HG03575 (cell line): ENCODE measurements around the gene CAMTA1.

Experiments used
- ATAC-seq: cut with Tn5 transposase; IDR thresholded peaks from one replicate; pipeline ENCODE4 v1.9.1; 2021; ENCODE audit not compliant: unreplicated experiment, insufficient number of reproducible peaks, low FRiP score; ENCODE audit errors: extremely low read depth

Gene CAMTA1

DNA sequence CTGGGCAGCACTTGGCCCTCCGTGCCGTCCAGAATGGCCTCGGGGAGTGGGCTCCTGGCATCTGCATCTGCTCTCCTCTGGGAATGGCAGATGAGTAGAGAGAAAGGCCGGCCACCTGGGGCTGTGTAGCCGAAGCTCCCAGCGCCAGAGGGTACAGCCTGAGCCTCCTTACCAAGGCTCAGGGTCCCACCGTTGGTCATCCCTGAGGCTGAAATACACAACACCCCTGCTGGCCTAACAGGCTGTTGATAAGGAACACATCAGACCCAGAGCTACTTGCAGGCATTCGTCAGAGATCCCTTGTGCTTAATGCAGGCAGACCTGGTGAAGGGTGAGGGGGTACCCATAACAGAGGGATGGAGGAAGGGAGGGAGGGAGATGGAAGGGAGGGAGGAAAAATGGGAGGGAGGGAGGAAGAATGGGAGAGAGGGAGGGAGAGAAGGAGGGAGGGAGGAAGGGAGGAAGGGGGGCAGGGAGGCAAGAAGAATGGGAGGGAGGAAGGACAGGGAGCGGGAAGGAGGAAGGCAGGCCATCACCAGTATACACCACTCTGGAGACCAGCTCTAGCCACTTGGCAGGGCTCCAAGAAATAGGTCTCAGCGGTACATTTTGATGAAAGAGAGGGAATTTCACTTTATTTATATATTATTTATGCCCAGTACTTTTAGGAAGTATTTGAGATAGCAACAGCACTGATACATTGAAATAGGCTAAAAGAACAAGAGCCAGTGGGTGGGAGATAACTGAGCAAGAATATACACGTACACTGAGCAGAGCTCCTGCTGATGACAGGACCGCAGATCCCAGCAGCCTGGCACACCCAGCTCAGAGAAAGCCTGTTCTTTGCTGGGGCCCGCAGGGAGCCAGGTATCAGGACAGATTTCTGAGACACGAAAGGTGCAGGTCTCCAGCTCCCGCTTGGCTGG is 670.8 kb downstream of the CAMTA1 start:
- ATAC-seq, result no peak

DNA sequence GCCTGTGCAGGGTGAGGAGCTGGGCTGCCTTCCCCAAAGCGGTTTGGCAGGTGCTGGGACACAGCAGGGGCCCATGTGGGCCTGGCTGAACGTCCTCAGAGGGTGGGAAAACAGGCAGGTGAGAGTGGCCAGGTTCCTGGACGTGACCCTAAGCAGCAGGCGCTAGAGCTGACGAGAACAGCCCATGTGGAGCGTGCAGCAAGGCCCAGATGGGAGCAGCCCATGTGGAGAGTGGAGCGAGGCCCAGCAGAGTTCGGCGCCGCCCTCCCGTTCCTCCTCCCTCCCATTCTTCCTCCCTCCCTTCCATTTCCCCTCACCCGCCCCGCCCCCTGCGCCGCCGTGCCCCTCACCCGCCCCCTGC is 671.4 kb downstream of the CAMTA1 start:
- ATAC-seq, result no peak

DNA sequence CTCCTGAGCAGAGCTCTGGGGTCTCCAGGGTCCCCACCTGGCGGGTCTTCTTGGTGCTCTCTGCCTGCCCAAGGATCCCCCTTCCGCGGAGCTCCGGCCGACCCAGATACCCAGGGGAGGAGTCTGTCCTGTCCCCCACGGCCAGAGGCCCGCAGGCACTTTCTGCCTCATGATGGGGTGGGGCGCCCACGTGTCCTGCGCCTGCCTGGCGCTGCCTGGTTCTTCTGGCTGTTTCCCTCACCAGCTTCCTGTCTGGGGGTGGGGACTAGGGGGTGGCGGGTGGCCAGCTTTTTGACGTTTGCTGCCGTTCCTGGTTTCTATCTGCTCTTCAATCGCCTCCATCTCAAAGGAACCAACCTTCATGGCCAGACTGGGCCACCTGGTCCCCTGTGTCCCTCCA is 672.6 kb downstream of the CAMTA1 start:
- no peak for ATAC-seq

DNA sequence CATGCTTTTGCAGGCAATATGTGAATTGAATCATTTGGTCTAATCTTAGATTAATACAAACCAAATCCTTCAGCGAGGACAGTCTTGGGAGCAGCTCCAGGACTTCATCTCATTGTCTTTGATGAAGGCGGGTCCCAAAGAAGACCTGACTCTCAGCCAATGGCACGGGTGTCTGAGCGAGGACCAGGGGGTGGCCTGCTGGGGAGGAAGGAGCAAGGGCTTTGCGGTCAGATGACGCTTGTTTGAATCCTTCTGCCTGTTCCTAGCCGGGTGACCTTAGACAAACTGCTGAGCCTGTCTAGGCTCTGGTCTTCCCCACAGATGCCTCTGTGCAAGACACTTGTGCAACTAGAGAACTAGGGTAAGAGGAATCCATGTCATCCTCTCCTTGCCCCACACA is 673.7 kb downstream of the CAMTA1 start:
- ATAC-seq, result no peak

DNA sequence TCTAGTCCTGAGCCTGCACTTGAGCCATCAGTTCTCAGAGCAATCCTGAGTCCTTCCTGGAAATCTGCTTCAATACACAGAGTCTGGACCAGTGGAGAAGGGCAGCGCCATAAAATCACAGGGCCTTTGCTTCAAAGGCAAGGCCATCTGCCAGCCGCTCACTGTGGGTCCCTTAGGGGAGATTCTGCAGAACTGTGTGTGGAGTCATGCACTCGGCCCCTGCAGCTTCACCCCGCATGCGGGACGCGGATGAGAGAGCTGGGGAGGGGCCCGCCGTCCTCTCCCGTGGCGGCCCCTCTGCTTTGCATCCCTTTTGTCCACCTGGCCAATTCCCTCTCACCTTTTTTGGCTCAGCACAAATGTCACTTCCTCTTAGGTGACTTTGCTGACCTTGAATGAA is 674.7 kb downstream of the CAMTA1 start:
- ATAC-seq, result no peak

DNA sequence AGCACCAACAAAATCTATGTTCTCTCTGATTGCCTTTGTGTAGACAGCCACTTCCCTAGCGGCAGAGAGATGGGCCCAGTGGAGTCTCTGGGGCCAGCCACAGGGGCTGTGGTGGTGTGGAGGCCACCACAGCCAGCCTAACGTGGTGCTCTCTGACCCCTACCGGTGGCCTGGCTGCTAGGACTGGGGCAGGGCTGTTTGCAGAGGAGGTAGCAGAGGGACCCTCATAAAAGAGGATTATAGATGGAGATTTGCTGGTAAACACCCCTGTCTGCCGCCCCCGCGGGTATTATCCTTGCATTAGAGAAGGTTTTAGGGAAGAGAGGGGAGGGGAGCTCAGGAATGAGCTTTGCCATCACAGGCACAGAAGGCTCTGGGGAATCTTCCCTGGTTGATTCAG is 675.6 kb downstream of the CAMTA1 start:
- ATAC-seq, result no peak

DNA sequence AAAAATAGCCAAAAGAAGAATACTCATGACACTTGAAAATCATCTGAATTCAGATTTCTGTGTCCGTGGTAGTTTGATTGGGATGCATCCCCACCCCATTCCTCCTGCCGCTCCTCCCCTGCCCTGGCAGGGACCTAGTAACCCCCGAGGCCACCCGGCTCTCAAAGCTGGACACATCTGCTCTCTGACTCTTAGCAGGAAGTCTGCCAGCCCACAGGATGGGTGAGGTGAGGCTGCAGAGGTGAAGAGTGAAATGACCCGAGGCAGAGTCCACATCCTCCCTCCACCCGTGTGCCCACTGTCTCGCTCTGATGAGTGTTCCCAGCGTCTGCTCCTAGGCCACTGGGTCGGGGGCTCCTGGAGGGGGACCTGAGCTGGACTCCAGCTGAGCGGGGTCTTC is 677.4 kb downstream of the CAMTA1 start:
- ATAC-seq, result no peak

DNA sequence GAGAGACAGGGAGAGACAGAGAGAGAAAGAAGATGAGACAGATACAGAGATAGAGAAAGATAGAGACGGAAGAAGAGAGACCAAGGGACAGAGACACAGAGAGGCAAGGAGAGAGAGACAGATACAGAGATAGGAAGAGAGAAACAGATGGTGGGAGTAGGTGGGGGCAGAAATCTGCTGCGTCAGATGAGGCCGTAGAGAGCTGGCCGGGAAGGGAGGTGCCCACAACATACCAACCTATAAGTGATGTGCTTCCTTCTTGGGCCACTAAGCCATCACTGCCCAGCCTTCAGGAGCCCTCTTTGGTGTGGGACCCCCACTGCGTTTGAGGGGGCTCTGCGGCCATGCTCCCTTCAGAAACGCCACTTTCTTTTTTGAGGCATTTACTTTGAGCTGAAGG is 678.3 kb downstream of the CAMTA1 start:
- no peak for ATAC-seq

DNA sequence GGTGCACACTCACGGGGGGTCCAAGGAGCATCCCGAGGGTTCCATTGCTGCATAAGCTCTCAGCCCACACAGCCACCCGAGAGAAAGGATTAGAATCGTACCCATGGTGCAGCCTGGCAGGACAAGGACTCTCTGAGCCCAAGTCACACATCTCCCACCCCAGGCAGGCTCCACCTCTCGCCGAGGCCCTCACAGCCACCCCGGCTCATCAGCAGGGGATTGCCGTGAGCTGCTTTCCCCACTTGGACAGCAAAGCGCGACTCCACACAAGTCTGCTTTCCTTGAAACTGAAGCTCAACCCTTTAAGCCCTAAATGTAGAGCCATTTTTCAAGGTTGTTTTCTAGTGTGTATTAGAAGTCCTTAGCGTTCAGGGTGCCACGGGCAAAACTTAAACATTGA is 679.5 kb downstream of the CAMTA1 start:
- ATAC-seq, result no peak

DNA sequence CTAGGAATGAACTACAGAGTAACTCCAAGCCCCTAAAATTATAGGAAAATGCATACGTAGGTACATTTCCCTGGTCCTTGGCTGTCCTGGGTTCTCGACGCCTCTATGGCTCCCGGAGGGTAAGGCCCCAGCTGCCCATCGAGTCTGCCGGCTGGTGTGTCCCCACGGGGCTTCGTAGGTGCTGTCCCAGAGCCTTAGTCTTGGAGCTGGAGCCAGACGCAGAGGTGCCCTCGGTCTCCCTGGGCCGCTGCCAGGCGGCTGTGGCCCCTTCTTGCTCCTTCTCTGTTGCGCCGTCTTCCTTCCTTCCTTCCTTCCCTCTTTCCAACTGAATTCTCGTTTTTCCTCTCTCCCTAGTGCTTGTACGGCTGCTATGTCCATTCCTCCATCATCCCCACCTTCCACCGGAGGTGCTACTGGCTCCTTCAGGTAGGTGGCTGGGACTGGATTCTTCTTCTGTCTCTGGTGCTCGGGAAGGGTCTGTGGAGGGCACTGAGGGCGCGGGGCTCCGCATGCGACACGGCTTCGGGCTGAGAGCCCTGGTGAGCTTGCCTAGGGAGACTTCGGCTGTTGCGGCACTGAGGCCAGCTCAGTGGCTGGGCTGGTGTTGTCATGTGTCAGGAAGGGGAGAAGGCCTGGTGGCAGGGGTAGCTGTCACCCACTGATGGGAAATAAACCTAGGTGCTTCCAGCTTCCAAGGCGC is 682.4 kb downstream of the CAMTA1 start:
- ATAC-seq, result no peak

DNA sequence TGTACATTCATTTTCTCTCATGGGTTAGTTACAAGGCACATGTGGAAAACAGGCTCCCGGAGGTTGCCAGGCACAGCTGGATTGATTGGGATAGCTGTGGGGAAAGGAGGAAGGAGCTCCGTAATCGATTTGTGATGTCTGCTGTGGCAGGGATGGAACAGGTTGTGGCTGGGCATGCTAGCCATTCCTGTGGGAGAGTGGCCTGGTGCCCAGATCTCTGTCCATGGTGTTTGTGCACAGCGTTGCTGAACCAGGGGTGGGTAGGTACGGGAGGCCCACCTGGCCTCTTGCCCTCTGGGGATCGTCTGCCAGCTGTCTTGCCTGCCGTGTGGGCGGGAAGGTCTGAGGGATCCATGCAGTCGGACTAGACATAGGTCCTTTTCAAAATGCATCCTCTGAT is 683.0 kb downstream of the CAMTA1 start:
- ATAC-seq, result no peak

DNA sequence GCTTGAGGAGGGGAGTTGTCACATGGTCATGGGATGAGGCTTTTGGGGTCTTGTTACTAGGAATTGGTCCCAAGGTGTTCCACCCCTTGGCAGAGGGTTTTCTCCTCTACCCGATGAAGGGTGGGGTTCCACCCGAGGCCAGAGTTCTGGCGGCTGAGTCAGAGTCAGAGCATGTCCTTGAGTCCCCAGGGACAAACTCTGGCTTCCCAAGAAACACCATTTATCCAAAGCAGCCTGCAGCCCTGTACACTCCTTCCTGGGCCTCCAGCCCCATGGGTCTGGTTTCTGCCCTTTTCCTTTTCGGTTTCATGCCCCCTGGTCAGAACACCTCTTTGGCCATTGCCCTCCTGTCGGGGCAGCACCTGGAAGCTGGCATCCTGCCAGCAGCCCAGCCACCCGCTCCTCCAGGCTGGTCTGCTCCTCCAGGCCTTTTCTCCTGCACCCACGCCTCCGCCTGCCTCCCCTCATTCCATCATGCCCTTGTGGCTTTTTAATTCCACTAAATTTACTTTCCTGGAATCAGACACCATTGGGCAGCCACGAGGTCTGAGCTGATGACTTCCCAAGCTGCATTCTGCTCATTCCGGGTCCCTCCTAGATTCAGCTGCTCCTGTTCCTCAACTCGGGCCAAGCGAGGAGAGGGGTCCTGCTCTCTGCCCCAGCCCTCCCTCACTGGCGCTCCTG is 684.1 kb downstream of the CAMTA1 start:
- ATAC-seq, result no peak

DNA sequence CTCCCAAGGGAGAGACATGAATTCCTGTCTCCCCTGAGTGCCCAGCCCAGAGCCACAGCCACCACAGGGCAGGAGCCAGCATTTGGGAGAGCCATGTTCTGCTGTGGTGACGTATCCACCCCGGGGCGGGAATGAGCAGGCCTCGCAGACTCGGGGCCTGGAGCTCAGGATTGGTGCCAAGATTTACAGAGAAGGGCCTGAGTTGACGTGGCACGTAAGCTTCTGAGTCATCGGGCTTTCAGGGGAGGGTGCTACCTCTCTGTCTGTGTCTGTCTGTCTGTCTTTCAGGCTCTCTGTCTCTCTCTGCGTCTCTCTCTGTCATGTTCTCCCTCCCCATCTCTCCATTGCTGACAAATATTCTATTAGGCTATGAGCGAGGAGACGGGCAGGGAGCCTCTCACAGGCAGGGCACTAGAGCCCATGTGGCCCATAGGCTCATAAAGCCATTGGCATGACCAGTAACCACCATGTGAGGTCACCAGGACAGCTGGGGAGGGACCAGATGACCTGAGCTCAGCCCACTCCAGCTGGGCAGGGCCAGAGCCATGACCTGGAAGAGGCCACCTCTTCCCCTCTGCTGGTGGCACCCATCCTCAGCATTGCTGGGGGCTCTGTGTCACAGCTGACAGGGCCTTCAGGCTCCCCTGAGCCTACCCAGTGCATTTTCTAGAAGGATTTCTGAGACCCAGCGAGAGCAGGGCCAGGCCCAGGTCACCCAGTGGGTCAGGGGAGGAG is 685.8 kb downstream of the CAMTA1 start:
- no peak for ATAC-seq

DNA sequence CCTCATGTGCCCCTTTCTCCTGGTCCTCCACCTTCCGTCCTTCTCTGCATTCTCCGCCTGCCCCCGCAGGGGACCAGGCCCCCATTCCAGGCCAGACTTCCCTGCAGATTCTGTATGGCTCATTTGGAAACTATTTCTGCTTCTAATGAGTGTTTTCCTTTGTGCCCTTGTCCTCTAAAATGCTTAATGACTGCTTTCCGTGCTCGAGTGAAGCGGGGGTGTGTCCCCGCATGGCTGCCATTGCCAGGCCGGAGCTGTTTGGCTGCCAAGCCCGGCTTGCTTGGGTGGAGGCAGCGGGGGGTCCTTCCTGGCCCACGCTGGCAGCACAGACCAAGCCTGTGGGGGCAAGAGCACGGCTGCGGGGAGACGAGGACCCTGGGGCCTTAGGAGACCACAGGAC is 686.6 kb downstream of the CAMTA1 start:
- ATAC-seq, result no peak

DNA sequence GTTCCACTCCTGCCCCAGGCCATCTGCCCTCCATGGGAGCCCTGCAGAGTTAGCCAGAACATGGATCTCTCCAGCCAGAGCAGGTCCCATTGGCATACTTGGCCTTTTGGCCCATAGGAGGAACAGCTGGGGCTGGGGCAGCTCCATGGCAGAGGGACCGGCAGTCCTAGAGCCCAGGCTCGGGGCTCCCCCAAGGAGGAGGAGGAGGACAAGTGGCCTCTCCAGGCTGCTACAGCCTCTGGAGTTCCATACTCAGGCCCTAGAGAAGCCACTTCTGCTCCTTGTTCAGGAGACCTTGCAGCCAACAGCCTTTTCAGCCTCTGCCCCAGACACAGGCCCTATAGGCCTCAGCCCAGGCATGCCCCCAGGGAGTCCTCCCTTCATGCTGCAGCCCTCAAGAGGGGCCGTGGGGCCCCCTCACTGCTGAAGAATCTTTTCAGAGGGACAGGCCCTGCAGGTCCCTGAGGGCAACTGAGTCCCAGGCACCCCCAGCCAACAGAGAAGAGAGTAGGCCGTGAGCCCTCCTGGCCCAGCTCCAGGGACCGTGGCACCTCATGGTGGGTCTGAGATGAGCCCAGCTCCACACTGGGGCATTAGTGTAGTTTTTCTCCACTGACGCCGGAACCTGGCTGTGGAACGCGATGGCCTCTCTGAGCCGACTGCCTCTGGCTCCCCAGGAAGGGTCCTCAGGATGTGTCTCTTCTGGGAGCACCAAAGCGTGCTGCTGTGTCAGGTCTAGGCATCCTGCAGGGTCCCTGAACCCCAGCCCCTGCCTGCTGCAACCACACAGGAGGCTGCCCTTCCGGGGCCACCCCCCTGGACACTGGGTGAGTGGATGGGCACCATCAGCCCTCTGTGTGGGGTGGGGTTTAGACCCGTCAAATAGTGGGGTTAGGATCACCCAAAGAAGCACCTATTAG is 688.2 kb downstream of the CAMTA1 start:
- no peak for ATAC-seq

DNA sequence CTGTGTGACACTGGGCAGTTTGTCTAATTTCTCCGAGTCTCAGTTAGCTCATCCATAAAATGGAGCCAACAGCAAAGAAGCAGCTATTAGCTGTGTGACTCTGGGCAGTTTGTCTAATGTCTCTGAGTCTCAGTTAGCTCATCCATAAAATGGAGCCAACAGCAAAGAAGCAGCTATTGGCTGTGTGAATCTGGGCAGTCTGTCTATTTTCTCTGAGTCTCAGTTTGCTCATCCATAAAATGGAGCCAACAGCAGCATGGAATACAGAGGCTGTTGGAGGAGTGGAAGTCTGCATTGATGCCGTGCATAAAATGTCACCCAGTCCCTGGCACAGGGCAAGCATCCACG is 688.9 kb downstream of the CAMTA1 start:
- ATAC-seq, result no peak

DNA sequence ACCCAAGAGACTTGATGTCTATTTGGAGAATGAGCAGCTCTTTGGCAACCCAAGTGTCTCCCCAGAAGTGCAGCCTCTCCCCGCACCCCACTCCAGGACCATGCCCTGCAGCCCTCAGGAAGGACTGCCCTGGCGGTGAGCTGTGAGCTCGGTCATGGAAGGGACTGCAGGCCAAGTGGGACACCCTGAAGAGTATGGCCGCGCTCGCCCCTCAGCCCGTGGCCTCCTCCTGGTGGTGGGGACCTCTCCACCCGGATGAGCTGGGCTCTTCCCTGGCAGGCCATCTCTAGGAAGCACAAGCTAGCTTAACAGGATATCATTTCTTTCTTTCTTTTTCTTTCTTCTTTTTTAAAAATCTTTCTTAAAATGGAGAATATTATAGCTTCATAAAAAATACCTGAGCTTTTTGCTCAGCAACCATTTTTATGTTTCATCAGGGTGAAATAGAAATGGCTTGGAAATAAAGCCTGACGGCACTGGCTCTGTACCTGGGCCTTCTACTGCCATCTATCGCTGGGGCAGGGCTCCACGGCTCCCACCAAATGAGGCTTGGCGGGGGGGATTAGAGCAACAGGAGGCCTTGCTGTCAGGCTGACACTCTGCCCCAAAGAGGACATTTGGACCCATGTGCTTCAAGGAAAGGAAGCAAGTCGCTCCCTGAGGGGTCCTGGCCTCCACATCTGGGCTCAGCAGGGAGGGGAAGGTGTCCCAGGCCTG is 689.7 kb downstream of the CAMTA1 start:
- no peak for ATAC-seq

DNA sequence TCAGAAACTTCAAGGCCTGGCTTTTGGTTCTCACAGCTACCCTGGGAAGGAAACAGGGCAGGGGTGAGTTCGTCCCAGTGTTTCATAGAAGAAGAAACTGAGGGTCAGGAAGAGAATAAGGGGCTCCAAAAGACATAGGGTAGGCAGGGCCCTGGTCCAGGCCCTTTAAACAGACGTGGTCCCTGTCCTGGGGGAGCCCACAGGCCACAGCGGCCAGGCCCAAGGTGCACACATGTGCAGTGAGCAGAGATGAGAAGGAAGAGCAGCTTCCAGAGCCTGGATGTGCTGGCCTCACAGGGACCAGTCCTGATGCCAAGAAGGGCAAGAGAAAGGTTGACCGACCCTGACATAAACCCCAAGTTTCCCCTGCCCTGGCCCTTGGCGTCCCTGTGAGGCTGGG is 690.4 kb downstream of the CAMTA1 start:
- ATAC-seq, result no peak
